Ovary (tissue), 9 donors: ENCODE measurements around the gene NANS. TPM values are rescaled to one million over a fixed set of nuclear protein-coding genes. Genes with fewer than 3 reads are reported as not detected.
"Not testable (repeated sequence)": the region's sequence is repeated elsewhere in the genome, so short reads cannot be mapped to it uniquely, and the experiment has no call there.

Experiments used
- DNase-seq, 5 donors: peaks; one replicate each; pipeline ENCODE4 v3.0.0-alpha.2; 2019 to 2020
- H3K27ac ChIP-seq, 2 donors: fragments of 200-600 bp; one replicate each; pipeline versions ENCODE4 v1.5.1 to v1.8.0; 2019 to 2022
- H3K27me3 ChIP-seq: fragments of 200-600 bp; one replicate; pipeline ENCODE4 v1.8.0; 2022
- H3K36me3 ChIP-seq: fragments of 200-600 bp; sonication (generic); one replicate; pipeline ENCODE4 v1.5.1; 2019
- H3K4me1 ChIP-seq: one replicate; pipeline ENCODE4 v1.8.1; 2013; ENCODE audit warnings: mild to moderate bottlenecking, moderate library complexity; ENCODE audit not compliant: insufficient read depth
- H3K4me3 ChIP-seq: fragments of 200-600 bp; sonication (generic); one replicate; pipeline ENCODE4 v1.5.1; 2017
- H3K9me3 ChIP-seq, 2 donors: fragments of 200-600 bp in 1 of 2; sonication (generic) in 1 of 2; one replicate each; pipeline versions ENCODE4 v1.5.1 to v1.8.1; 2013 to 2019; ENCODE audit warnings: mild to moderate bottlenecking in 1 of 2, moderate library complexity in 1 of 2
- EP300 ChIP-seq: sonication (generic); formaldehyde crosslinking; IDR thresholded peaks from one replicate; pipeline ENCODE4 v1.6.1; 2017; ENCODE audit warnings: antibody characterized with exemption
- POLR2A ChIP-seq: fragments of 450-650 bp; IDR thresholded peaks from one replicate; pipeline ENCODE4 v1.6.1; 2017; ENCODE audit warnings: antibody characterized with exemption, mild to moderate bottlenecking, moderate library complexity
- WGBS, 3 donors: extraction: QIAGEN DNeasy Blood & Tissue Kit in 1 of 3; methylation state at CpG; one replicate each; pipeline versions ENCODE4 v1.1.5 to v1.1.7; 2013 to 2017; 5-methylcytosine and 5-hydroxymethylcytosine counted together
- intact Hi-C, 4 donors: fragments of 100-400 bp; cut with DNase I; formaldehyde crosslinking; loops; one replicate each; pipeline versions ENCODE4 v1.11.0 to v1.15.1; 2022 to 2023
- polyA plus RNA-seq, 2 donors: library from polyadenylated mRNA; stranded (reverse); fragments of 200-250 nt in 1 of 2; fragments of 350-450 nt in 1 of 2; fragmentation: Illumina TruSeq in 1 of 2; extraction: RNeasy Lipid Tissue Mini Kit (QIAGEN cat#74804) in 1 of 2; gene quantifications; one replicate each; pipeline ENCODE4 v1.2.3, GENCODE V29; 2013 to 2014
- total RNA-seq, 7 donors: library from RNA; depleted of rRNA in 2 of 7; stranded (reverse); fragments of >200 nt in 2 of 7; fragmentation: NEBNext Ultra II Directional in 3 of 7; extraction: Animal tissue kit (Norgen Biotek cat#: 25700) in 3 of 7; gene quantifications; one replicate each; pipeline versions ENCODE4 v1.1.0 to v1.2.4, GENCODE V29; 2016 to 2023
- TF ChIP-seq, protein P1 (sequence below), 3 donors: fragments of 450-650 bp in 2 of 3; fragments of 200-600 bp in 1 of 3; IDR thresholded peaks; one replicate each; pipeline versions ENCODE4 v1.5.1 to v1.8.0; 2016 to 2022; ENCODE audit warnings: antibody characterized with exemption in 3 of 3, mild to moderate bottlenecking in 1 of 3
- donor health status: DM: no; HTN: no; CAD: no; lungs with moderate emphysema.
- donor health status: DM: no; HTN: no; CAD: no.
- donor health status: Bipolar disorder and iron deficiency.
- donor health status: DM: yes; HTN: yes; CAD: no.
- donor health status: DM: no; HTN: no; CAD: no.
- donor health status: DM: yes; HTN: yes; CAD: no.

The NANS gene
- total and polyA plus RNA-seq, 9 donors: 24.1 to 43.8 (median 33.8) TPM

- H3K4me3 ChIP-seq: peak within 1 kb of the TSS; percentile 55
- H3K27me3 ChIP-seq: no peaks in the 10 kb centered on the region
- H3K27ac ChIP-seq: peak within 1 kb of the TSS in 1 of 2 donors; percentile 30
- peaks cover 2% of the 10 kb centered on the region for H3K4me1 ChIP-seq
- H3K36me3 ChIP-seq: no peaks in the 10 kb centered on the region
- H3K9me3 ChIP-seq: no peaks in the 10 kb centered on the region
- intact Hi-C loops: no loop called here
- WGBS, 3 donors: 2 to 3% (median 2%) methylated on average over 38 to 71 of the region's 71 CpGs
- no peak for TF ChIP-seq POLR2A
- TF ChIP-seq EP300: no peak
- TF ChIP-seq, protein P1, sequence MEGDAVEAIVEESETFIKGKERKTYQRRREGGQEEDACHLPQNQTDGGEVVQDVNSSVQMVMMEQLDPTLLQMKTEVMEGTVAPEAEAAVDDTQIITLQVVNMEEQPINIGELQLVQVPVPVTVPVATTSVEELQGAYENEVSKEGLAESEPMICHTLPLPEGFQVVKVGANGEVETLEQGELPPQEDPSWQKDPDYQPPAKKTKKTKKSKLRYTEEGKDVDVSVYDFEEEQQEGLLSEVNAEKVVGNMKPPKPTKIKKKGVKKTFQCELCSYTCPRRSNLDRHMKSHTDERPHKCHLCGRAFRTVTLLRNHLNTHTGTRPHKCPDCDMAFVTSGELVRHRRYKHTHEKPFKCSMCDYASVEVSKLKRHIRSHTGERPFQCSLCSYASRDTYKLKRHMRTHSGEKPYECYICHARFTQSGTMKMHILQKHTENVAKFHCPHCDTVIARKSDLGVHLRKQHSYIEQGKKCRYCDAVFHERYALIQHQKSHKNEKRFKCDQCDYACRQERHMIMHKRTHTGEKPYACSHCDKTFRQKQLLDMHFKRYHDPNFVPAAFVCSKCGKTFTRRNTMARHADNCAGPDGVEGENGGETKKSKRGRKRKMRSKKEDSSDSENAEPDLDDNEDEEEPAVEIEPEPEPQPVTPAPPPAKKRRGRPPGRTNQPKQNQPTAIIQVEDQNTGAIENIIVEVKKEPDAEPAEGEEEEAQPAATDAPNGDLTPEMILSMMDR (IDR thresholded peaks at IDR 0.05): no peak
- DNase-seq: peak; percentile 27 to 53 (median 40)
Observed at GRCh38 chr9:98118640-98119601, 62.4 kb downstream of the NANS start, which contains the start of gene TRIM14. TSS of gene TRIM14 (minus strand) at chr9:98119222. CDS start at chr9:98119188, 34 bp downstream.

DNA sequence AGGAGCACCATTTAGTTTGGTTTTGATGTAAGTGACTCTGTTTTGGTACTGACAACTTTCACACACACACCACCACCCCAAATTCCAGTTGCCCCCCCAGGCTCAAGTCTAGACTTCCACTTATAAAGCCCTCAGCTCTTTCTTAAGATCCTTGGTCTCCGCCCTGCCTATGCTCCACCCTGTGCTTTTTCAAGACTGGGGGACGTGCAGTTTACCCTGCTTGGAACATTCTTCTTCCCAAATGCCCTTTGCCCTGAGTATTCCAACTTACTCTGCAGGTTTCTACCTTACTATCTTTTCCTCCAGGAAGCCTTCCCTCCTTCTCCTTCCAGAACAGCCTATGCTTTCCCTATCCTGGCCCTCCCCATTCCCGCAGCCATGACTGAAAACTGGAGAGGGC lies 63.9 kb downstream of the NANS start:
- no peak for DNase-seq
- H3K27me3 ChIP-seq: no peaks in the 10 kb centered on the region
- no peaks in the 10 kb centered on the region for H3K36me3 ChIP-seq
- 74 to 75% (median 75%) methylated on average over 3 of the region's 3 CpGs for WGBS, 3 donors
- intact Hi-C loops: no loop called here
- H3K9me3 ChIP-seq: no peaks in the 10 kb centered on the region
- no peak overlapping the region for H3K4me3 ChIP-seq
- H3K27ac ChIP-seq: no peak overlapping the region
- H3K4me1 ChIP-seq: peaks cover 2% of the 10 kb centered on the region
- TF ChIP-seq, protein P1 (IDR thresholded peaks at IDR 0.05): no peak
- no peak for TF ChIP-seq EP300
- TF ChIP-seq POLR2A: no peak

DNA sequence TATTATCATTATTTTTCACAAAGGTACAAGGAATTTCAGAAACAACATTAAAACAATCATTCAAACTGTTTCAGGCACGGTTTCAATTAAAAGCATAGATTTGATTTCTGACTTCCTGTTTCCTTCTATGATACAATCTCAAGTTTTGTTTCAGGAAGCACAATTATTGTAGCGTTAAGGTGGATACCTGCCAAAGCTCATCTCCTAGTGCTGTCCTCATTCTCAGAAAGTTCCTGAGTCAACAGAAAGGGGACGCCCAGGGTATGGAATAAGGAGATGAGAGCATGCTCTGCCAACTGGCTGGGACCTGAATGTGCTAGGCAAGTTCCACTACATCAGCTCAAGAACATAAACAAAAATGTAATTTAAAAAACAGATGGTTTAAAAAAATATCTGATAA lies 64.5 kb downstream of the NANS start:
- Histone ChIP-seq H3K27me3 (no peaks in the 10 kb centered on the region), H3K4me1 (peaks cover 2% of the 10 kb centered on the region), H3K36me3 (no peaks in the 10 kb centered on the region), H3K27ac (no peak overlapping the region), H3K9me3 (no peaks in the 10 kb centered on the region), H3K4me3 (no peak overlapping the region)
- DNase-seq: no peak
- TF ChIP-seq EP300 (no peak), POLR2A (no peak)
- TF ChIP-seq, protein P1 (IDR thresholded peaks at IDR 0.05): no peak
- WGBS, 3 donors: 13 to 27% (median 27%) methylated on average over 3 of the region's 3 CpGs
- intact Hi-C loops: no loop called here

GRCh38 chr9:98124091-98124490 lies 67.6 kb downstream of the NANS start:
- H3K36me3 ChIP-seq, DNase-seq, H3K27ac ChIP-seq, H3K27me3 ChIP-seq, H3K9me3 ChIP-seq, H3K4me1 ChIP-seq, H3K4me3 ChIP-seq, intact Hi-C loops: not testable (repeated sequence)
- WGBS, 3 donors: 93% methylated on average over 13 of the region's 13 CpGs
